Lower leg skin (tissue), 4 donors: ENCODE measurements around the gene MUC5AC. TPM values are rescaled to one million over a fixed set of nuclear protein-coding genes. Genes with fewer than 3 reads are reported as not detected.

ENCODE experiments used
- DNase-seq, 2 donors: peaks; one replicate each; pipeline ENCODE4 v3.0.0-alpha.2; 2019; ENCODE audit warnings: low spot score in 2 of 2
- H3K4me3 ChIP-seq: fragments of 200-600 bp; sonication (generic); 2 replicates; pipeline ENCODE4 v1.5.1; 2017; ENCODE audit warnings: mild to moderate bottlenecking, low read depth; ENCODE audit not compliant: poor library complexity, severe bottlenecking
- CTCF ChIP-seq, 3 donors: fragments of 450-650 bp; IDR thresholded peaks; one replicate each; pipeline ENCODE4 v1.5.1; 2016; ENCODE audit warnings: antibody characterized with exemption in 3 of 3, mild to moderate bottlenecking in 3 of 3, moderate library complexity in 2 of 3
- POLR2A ChIP-seq, 2 donors: fragments of 450-650 bp; IDR thresholded peaks; one replicate each; pipeline ENCODE4 v1.6.1; 2016 to 2017; ENCODE audit warnings: antibody characterized with exemption in 2 of 2, mild to moderate bottlenecking in 1 of 2, moderate library complexity in 1 of 2
- WGBS, 2 donors: methylation state at CpG; one replicate each; pipeline ENCODE4 v1.1.5; 2018; 5-methylcytosine and 5-hydroxymethylcytosine counted together
- intact Hi-C: fragments of 100-400 bp; cut with DNase I; formaldehyde crosslinking; loops from one replicate; pipeline ENCODE4 v1.15.0; 2023; ENCODE audit warnings: low total_unique reads
- total RNA-seq, 4 donors: library from RNA; depleted of rRNA; stranded (reverse); fragments of >200 nt; gene quantifications; one replicate each; pipeline ENCODE4 v1.1.0, GENCODE V29; 2016

Gene MUC5AC
- total RNA-seq, 4 donors from 2014 or later, result 0.02 to 0.04 (median 0.03) TPM; not detected in 1

DNA sequence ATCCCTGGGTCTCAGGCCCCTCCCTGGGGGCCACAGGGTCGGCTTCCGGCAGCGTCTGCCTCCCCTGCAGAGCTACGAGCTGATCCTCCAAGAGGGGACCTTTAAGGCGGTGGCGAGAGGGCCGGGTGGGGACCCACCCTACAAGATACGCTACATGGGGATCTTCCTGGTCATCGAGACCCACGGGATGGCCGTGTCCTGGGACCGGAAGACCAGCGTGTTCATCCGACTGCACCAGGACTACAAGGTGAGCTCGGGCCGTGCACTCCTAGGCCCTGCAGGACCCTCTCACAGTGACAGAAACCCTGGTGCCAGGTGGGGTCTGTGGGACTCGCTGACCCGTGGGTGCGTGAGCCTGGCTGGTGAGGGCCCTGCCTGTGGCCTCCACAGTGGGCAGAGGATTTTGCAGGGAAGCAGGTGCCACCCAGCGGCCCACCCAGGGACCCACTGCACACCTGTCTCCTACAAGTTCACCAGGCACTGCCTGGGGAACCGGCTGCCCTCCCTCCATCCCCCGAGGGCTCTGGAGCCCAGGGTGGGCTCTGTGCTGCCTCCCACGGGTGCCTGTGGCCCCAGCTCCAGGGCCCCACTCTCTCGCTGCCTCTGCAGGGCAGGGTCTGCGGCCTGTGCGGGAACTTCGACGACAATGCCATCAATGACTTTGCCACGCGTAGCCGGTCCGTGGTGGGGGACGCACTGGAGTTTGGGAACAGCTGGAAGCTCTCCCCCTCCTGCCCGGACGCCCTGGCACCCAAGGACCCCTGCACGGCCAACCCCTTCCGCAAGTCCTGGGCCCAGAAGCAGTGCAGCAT, 78.8 kb downstream of the MUC5AC start:
- TF ChIP-seq POLR2A (IDR thresholded peaks at IDR 0.05), result no peak
- 85 to 90% methylated on average over 12 to 22 of the region's 37 CpGs for WGBS, 2 donors
- intact Hi-C loops, result no loop called here
- H3K4me3 ChIP-seq, result no peak overlapping the region
- peak in 1 of 2 donors; percentile 76 for DNase-seq

- WGBS, 2 donors, result 74% methylated on average over 12 to 13 of the region's 13 CpGs
- H3K4me3 ChIP-seq, result no peak overlapping the region
- TF ChIP-seq CTCF (IDR thresholded peaks at IDR 0.05) (no peak), POLR2A (IDR thresholded peaks at IDR 0.05) (no peak)
- DNase-seq, result no peak
- intact Hi-C loops, result no loop called here
Measured at GRCh38 chr11:1237128-1237580, 79.4 kb downstream of the MUC5AC start.

- H3K4me3 ChIP-seq, result no peak overlapping the region
- no peak for TF ChIP-seq CTCF (IDR thresholded peaks at IDR 0.05)
- TF ChIP-seq POLR2A (IDR thresholded peaks at IDR 0.05), result no peak
- DNase-seq, result no peak
- intact Hi-C loops, result no loop called here
- WGBS, 2 donors, result 94 to 96% methylated on average over 7 to 10 of the region's 10 CpGs
Measured at GRCh38 chr11:1237851-1238250, 80.1 kb downstream of the MUC5AC start.

DNA sequence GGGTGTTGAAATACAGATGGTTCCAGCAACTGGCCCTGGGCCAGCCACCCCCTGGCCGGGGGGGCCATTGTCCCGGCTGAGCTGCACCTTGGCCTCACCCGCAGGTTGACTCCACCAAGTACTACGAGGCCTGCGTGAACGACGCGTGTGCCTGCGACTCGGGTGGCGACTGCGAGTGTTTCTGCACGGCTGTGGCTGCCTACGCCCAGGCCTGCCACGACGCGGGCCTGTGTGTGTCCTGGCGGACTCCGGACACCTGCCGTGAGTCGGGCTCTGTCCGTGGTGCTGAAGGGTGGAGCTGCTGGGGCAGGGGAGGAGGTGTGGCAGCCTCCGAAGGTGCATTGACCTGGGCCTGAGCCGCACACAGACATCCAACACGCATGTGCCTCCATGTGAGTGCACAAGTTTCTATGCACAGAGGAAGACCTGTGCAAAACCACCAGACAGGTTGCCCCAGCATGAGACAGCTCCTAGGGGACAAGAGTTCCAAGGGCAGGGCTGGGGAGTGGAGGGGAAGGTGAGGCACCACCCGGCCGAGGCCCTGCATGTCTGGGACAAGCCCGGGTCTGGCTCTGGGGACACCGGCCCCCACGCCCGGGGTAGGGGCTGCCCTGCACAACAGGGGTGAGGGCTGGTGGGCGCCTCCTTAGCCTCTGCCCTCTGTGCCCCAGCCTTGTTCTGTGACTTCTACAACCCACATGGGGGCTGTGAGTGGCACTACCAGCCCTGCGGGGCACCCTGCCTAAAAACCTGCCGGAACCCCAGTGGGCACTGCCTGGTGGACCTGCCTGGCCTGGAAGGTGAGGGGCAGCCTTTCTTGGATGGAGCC, 81.2 kb downstream of the MUC5AC start:
- no peak for DNase-seq
- intact Hi-C loops, result no loop called here
- TF ChIP-seq CTCF (IDR thresholded peaks at IDR 0.05) (no peak), POLR2A (IDR thresholded peaks at IDR 0.05) (no peak)
- WGBS, 2 donors, result 55 to 64% methylated on average over 15 to 24 of the region's 34 CpGs
- no peak overlapping the region for H3K4me3 ChIP-seq

- 87 to 88% methylated on average over 16 to 23 of the region's 23 CpGs for WGBS, 2 donors
- no peak for DNase-seq
- H3K4me3 ChIP-seq, result no peak overlapping the region
- TF ChIP-seq CTCF (IDR thresholded peaks at IDR 0.05), result no peak
- TF ChIP-seq POLR2A (IDR thresholded peaks at IDR 0.05), result no peak
- intact Hi-C loops, result no loop called here
Measured at GRCh38 chr11:1239596-1240205, 81.9 kb downstream of the MUC5AC start.

GRCh38 chr11:1240771-1241170, 83.0 kb downstream of the MUC5AC start:
- 90 to 92% methylated on average over 22 to 23 of the region's 25 CpGs for WGBS, 2 donors
- TF ChIP-seq CTCF (IDR thresholded peaks at IDR 0.05) (no peak), POLR2A (IDR thresholded peaks at IDR 0.05) (no peak)
- intact Hi-C loops, result no loop called here
- no peak overlapping the region for H3K4me3 ChIP-seq
- DNase-seq, result no peak
